ENCODE results near the gene HNMT.
"Not testable (repeated sequence)": the region's sequence is repeated elsewhere in the genome, so short reads cannot be mapped to it uniquely, and the experiment has no call there.

Gene HNMT

GRCh38 chr2:137964066-137964858 lies at the start of gene HNMT:
Gene HNMT (plus strand): TSS chr2:137964473. CDS start chr2:137964492, 19 bp downstream.
- DNase-seq = no peak

GRCh38 chr2:137921105-137921880 lies 43.0 kb upstream of the HNMT start:
- DNase-seq = no peak

DNA sequence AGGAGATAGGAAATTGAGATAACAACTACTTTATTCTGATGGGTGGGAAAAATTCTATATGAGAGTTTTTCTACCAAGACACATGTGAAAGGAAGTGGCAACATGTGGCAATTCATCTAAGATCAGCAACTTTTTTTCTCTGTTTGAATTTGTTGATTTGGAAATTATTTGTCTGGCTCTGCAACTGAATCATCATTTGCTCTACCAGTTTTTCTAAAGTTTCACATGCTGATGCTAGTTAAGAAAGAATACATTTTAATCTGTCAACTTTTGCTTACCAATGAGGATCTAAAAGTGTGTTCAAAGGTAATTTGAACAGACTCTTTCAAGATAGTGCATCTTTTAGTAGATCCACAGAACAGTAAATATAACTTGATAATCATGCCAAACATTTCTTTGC lies 42.1 kb upstream of the HNMT start:
- DNase-seq = not testable (repeated sequence)

DNA sequence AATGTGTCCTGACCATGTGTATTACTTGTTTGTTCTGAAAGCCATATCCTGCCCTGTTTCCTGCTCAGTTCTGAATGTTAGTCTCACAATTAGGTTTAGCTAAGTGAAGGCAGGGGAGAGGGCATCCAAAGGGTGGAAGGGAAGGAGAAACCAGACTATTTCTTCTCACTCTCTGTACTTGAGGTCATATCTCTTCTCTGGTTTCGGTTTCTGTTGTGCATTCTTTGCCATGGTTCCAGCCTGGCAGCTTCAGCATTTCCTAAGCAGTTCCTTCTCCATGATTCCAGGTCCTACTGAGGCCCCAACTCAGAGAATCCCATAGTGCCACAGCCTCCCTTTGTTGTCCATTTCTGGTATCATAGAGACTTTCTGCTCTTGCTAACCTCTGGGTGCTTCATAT lies 40.3 kb upstream of the HNMT start:
- DNase-seq = no peak

DNA sequence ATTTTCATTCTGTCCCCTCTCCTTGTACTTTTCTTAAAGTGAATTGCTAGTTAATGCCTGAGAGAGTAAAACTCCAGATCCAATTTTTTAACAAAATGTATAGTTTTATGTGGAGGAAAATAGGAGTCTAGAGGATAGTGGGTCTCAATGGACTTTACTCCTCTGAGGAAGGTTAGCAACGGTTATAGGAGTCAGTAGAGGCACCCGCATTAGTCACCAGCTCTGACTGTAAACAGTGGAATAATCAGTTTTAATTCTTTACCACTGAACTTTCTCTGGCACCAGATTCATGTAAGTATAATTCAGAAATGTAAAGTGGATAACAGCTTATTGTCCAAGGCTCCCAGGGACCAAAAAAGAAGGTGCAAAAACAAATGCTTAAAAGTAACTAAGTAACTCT lies 38.7 kb upstream of the HNMT start:
- DNase-seq = no peak

DNA sequence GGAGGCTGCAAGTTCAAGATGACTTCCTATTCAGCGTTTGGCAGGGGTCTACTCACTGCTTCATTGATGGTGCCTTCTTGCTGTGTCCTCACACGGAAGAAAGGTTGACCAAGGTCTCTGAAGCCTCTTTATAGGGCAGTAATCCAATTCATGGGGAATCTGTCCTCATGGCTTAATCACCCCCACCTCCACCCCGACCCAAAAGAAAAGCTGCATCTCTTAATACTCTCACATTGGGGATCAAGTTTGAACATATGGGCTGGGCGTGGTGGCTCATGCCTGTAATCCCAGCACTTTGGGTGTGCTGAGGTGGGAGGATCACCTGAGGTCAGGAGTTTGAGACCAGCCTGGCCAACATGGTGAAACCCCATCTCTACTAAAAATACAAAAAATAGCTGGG lies 36.4 kb upstream of the HNMT start:
- DNase-seq = no peak

GRCh38 chr2:137928547-137929518 lies 35.4 kb upstream of the HNMT start:
- DNase-seq = no peak

DNA sequence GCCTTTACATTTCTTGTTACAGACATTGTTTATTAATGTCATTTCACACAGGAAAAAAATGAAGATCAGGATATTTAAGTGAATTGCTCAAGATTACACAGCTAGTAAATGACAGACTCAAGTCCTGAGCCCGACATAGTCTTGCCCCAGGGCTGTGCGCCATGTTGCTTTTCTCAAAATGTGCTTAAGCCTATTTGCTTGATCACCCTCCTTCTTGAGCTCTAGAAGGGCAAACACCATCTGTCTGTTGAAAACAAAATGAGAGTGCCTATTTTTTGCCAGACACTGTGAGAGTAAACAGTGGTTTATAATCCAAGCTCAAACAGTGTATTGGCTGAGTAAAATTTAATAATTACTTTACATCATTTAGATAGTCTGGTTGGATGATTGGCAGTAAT lies 34.8 kb upstream of the HNMT start:
- no peak for DNase-seq

DNA sequence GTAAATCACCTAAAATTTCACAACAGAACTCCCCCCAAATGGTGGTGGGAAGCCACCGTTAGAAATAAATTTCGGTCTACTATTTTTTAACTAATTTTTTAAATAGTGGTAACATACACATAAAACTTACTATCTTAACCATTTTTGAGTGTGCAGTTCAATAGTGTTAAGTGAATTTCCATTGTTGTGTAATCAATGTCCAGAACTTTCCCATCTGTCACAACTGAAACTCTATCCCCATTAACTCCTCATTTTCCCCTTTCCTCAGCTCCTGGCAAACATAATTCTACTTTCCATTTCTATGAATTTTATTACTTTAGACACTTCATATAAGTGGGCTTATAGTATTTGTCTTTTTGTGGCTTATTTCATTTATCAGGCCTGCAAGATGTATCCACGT lies 34.1 kb upstream of the HNMT start:
- no peak for DNase-seq

GRCh38 chr2:137935591-137935990 lies 28.7 kb upstream of the HNMT start:
- no peak for DNase-seq

DNA sequence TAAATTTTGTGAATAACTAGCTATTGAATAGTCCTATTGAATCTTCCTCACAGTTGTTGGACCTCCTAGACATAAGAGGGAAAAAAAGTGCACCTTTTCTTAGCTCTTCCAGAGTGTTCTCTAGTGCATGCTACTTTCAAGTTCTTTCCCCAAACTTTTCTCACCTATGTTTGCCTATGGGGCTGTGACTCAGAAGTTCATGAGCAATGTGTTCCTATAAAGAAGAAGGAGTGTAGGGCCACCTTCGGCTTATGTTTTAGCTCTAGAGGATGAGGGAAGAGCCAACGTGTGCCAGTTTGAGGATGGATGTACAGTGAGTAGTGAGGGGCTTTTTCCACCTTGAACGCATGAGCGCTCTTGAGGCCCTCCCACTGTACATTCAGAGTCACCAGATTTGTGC lies 27.0 kb upstream of the HNMT start:
- DNase-seq = no peak

DNA sequence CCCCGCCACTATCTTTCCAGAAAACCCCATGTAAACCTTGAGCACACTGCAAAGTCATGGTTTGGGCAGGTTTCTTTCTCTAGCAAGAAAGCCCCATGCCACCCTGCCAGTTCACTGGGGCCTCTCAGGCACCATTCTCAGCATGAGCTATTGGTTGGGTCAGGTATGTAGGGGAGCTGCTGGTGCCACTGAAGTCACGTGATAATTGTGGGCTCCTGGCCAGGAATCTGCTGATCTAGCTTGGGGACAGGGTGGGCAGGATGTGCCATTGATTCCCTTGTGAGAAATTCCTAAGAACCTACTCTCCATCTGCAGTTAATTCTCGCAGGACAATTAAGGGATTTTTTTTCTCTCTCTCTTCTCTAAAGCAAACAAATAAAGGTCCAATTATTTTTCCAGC lies 26.5 kb upstream of the HNMT start:
- no peak for DNase-seq

GRCh38 chr2:137938204-137938603 lies 26.1 kb upstream of the HNMT start:
- no peak for DNase-seq

- DNase-seq = no peak
Observed at GRCh38 chr2:137939026-137939425, 25.2 kb upstream of the HNMT start.

DNA sequence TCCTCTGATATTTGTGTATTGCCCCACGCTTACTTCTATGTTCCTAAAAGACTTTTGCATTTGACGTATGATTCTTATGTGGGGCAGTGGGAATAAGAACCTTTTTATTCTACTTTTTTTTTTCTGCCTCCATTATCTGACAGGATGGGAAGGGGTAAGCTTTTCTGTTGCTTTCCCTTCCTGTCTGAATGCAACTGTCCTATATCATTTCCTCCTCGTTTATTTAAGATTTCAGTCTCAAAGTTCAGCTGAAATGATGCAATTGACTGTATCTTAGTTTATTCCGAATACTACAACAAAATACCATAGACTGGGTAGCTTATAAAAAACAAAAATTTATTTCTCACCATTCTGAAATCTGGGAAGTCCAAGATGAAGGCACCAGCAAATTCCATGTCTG lies 24.1 kb upstream of the HNMT start:
- no peak for DNase-seq

GRCh38 chr2:137942037-137942832 lies 22.0 kb upstream of the HNMT start:
- no peak for DNase-seq

DNA sequence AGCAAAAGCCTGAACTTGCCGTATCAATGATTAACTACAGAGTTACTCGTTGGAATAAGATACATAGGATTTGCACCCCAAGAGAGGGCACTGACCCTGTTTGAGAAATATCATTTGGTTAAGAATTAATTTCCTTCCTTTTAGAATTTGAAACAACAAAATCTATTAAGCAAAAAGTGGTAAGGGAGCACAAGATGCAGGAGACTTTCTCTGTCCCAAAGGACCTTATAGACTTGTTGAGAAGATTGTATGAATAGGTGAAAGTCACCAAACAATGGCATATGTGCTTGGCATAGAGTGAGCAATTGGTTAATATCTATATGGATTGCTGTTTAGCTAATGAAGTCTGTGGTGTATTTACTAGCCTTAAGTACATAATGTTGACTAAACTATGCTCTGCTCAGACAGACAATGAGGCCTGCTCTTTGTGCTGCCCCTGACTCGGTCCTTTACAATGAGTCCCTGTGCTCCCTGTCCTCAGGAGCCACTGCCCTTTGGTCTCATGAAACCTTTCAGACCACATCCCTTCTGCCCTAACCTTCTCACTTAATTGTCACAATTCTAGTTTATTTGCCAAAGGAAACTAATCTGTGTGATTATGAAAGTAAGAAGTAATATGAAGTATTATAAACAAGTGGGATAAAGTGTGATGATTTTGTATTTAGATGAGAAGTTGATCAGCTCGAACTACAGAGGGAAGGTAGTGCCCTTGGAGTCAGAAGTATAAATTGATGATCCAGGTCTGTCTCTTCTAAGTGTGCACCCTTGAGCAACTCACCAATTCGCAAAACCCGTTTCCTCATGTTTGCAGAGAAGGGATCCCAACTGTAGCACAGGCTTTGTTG lies 21.2 kb upstream of the HNMT start:
- DNase-seq = no peak

DNA sequence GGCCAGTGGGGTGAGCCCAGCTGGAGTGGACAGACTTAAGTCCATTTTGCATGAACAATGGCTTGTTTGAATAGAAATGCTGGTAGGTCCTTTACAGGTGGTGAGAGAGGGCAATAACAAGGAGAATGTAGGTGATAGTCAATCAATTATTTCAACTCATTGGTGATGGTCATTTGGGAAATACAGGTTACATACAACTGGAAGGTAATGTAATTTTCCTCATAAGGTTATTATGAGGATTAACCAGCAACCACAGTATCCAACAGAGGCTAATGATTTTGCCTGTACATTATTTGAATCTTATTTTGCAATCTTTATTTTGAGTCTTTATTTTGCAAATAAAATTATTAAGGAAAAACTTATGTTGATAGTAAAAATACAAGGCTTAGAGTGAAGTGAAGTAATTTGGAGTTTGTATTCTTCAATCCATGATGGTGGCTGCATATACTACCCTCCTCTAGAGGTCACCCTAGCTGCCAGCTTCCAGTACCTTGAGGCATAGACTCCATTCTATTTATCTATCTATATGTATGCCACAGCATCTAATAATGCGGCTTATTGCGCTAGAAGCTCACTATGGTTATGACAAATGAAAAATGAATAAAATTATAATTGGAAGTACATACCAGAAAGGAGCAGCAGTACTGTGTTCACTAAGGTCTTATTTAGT lies 20.5 kb upstream of the HNMT start:
- no peak for DNase-seq

DNA sequence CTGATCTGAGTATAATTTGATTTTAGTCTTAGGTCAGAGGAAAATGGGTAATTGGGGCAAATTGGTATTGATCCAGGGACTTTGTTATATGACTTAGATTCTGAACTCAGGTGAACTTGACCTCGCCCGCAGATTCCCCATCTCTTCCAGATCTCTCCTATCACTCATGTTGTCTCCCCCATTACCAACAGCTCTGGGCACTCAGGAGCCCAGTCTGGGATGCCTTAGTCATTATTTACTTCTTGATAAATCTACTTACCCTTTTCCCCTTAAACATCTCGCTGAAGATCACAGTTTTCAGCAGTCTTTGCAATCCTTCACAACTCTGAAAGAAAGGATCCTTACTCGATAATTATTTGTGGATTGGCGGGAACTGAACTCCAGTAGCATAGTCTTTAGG lies 19.6 kb upstream of the HNMT start:
- no peak for DNase-seq

- no peak for DNase-seq
Observed at GRCh38 chr2:137945229-137945628, 19.0 kb upstream of the HNMT start.

GRCh38 chr2:137946227-137946626 lies 18.0 kb upstream of the HNMT start:
- no peak for DNase-seq

All from activated CD4-positive, alpha-beta T cell treated with anti-CD3 and anti-CD28 coated beads, Interleukin-2, amount 50 U/mL, for 4 hours (primary cell).